HG02981 (cell line): ENCODE results near the gene HRH4.
A peak's percentile ranks its signal among the peaks of the same experiment; 100 is the strongest.

Experiments
- ATAC-seq: cut with Tn5 transposase; IDR thresholded peaks from one replicate; pipeline ENCODE4 v1.9.1; 2021; ENCODE audit warnings: mild to moderate bottlenecking, moderate library complexity; ENCODE audit not compliant: unreplicated experiment

The HRH4 gene

GRCh38 chr18:24504401-24504800 lies 44.0 kb downstream of the HRH4 start:
- ATAC-seq, result no peak

- no peak for ATAC-seq
These were observed 45.7 kb downstream of the HRH4 start for GRCh38 chr18:24506175-24506574.

GRCh38 chr18:24509435-24509834 lies 49.0 kb downstream of the HRH4 start:
- no peak for ATAC-seq

GRCh38 chr18:24514439-24514838 lies 54.0 kb downstream of the HRH4 start:
- ATAC-seq, result peak; percentile 75

- ATAC-seq, result no peak
These were observed 55.3 kb downstream of the HRH4 start for GRCh38 chr18:24515721-24516120.

GRCh38 chr18:24516261-24516660 lies 55.8 kb downstream of the HRH4 start:
- ATAC-seq, result no peak

GRCh38 chr18:24517554-24517953 lies 57.1 kb downstream of the HRH4 start:
- no peak for ATAC-seq

GRCh38 chr18:24518596-24518995 lies 58.2 kb downstream of the HRH4 start:
- no peak for ATAC-seq
